NCI-H774 (cell line): ENCODE data around the gene CACNA1A.

Source experiments
- DNase-seq: peaks from one replicate; lab custom pipeline; 2025; lab: John Stamatoyannopoulos, UW

CACNA1A gene

DNA sequence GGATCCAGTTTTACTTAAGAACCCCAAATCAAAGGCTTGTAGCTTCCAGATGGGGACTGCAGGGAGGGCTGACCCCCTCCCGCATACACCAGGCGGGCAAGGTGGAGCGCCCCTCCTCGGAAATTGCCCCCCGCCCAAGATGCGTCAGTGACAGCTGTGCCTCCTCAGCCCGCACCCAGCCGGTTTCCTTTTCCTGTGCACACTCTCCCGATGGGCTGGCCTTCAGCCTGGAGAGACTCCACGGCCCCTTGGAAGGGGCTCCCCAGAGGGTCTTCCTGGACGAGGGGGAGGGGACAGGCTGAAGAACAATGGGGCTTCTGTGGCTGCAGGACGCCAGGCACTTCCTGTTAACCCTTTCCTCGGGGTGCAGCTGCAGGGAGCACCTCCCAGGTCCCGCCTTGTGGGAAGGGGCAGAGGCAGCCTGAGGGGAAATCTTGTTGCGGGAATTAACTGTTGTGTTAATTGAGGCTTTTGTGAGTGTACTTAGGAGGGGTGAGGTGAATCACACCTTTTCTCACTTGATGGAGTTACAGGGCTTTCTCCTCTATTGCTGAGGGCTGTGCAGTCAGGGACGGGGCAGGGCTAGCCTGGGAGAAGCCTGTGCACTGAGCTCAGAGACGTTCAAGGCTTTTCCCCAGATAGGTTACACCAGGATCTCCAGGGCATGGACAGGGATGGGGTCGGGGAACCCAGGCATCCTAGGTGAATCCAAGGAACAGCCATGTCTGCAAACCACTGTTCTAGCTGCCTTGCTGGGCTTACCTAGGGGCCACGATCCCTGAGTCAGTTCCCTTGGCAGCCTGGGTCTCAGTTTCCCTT lies 341.7 kb downstream of the CACNA1A start:
- peak; percentile 31 for DNase-seq

DNA sequence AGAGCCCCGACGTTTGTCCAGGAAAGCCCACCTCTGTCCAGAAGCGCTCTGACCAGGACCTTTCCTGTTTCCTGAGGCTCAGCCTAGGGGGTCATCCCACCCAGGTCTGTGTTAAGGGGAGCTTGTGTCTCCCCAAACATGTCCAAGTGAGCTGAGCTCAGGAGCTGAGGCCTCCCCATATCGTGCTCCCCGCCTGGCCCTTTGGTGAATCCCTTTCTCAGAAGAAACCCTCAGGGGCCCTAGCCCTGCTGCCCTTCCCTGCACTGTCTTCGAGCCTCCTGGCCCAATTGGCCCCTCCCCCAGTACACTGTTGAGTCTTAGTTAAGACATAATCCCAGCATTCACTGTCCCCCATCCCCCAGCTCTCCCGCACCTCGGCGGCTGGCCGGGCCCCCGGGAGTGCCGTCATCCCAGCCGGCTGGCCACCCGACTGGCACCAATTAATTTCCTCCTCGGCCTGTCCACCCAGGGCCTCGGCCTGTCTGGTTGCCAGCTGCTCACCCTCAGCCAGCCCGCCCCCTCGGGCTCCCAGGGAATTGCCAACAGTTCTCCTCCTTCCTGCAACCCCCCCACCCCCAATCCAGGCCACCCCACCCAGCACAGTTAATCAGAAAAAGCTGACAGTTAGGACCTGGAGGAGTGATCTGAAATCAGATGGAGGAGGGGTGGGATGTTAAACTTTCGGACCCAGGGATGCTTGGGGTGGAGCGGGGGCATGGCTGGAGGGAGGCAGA lies 342.5 kb downstream of the CACNA1A start:
- peak; percentile 60 for DNase-seq

DNA sequence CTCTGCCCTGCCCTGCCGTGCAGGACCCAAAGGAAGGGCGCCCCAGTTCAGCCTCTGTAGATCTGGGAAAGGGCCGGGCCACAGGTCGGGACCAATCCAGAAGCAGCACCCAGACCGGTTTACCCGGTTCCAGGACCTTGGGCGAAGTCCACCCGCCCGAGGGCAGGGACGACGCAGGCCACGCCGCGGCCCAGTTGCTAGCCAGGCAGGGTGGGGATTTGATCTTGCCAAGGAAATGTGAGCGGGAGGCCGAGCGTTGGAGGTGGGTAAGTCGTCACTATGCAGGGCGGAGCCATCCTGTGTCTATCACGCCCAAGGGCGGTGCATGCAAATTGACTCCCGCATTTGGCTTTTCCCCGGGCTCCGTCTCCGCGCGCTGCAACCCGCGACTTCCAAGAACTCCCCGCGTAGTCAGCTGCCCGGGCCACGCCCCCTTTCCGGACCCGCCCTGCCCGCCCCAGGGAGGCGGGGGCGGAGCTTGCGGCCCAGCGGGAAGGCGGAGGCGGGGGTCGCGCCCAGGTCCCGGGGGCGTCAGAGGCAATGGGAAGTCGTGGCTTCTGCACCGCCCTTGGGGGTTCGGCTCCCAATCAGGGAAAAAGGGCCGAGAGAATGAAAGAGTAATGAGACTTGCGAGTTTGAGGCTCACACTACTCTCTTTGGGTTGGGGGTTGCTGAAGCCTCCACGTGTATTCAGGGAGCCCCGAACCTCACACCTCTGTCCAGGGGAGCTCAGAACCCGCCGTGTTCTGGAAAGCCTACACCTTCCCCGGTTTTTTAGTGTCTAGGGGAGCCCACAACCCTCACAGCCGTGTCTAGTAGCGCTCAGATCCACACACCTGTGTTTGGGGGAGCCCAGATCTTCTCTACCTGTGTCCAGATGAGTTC lies 343.3 kb downstream of the CACNA1A start:
- DNase-seq, result peak; percentile 94

DNA sequence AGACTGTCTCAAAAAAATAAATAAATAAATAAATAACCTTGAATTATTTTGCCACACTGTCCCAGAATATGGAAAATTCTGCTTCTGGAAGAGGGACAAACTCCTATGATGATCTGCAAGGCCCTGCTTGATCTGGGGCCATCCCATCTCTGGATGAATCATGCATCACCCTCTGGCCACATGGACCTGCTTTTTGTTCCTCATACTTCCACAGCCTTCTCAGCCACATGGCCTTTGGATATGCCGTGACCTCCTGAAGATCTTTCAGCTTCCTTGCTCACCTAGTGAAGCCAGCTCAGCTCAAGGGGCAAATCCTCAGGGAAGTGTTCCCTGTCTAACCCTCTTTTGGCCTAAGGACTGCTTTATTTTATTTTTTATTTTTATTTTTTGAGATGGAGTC lies 345.7 kb downstream of the CACNA1A start:
- DNase-seq, result no peak

DNA sequence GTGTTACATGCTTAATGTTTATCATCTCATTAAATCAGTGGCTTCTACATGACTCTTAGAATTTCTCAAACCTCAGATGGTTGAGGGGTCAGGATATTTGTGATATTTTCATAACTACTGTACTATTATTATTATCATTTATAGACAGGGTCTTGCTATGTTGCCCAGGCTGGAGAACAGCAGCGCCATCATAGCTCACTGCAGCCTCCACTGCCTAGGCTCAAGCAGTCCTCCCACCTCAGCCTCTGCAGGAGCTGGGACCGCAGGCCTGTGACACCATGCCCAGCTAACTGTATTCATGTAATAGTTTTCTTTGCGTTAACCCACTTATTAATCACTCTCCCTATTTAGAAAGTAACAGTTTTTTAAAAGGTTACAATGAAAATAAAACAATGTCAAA lies 346.6 kb downstream of the CACNA1A start:
- DNase-seq, result no peak
